IPS-NIHi7 (cell line): ENCODE measurements around the gene CTXN1.
"Not testable (repeated sequence)": the region's sequence is repeated elsewhere in the genome, so short reads cannot be mapped to it uniquely, and the experiment has no call there.

Experiments used
- DNase-seq: peaks from one replicate; pipeline ENCODE4 v3.0.0; 2012; ENCODE audit warnings: mixed read lengths; ENCODE audit errors: extremely low spot score

The CTXN1 gene

GRCh38 chr19:7900401-7900870 lies 25.5 kb downstream of the CTXN1 start:
- no peak for DNase-seq

- no peak for DNase-seq
Measured at GRCh38 chr19:7899751-7900378, 26.1 kb downstream of the CTXN1 start.

GRCh38 chr19:7898967-7899366 lies 27.0 kb downstream of the CTXN1 start:
- no peak for DNase-seq

GRCh38 chr19:7897292-7897691 lies 28.6 kb downstream of the CTXN1 start:
- no peak for DNase-seq

- no peak for DNase-seq
Measured at GRCh38 chr19:7895565-7895964, 30.4 kb downstream of the CTXN1 start.

- DNase-seq, result no peak
Measured at GRCh38 chr19:7894612-7895309, 31.2 kb downstream of the CTXN1 start.

GRCh38 chr19:7893362-7894101 lies 32.4 kb downstream of the CTXN1 start:
- DNase-seq, result not testable (repeated sequence)

- no peak for DNase-seq
Measured at GRCh38 chr19:7888826-7889217, 37.1 kb downstream of the CTXN1 start.

GRCh38 chr19:7888145-7888825 lies 37.6 kb downstream of the CTXN1 start, which contains the start of gene LRRC8E:
Gene LRRC8E (plus strand): TSS chr19:7888510. CDS start chr19:7895604, 7,094 bp downstream.
- peak; percentile 89 for DNase-seq

- no peak for DNase-seq
Measured at GRCh38 chr19:7887408-7888144, 38.4 kb downstream of the CTXN1 start.

GRCh38 chr19:7885818-7886217 lies 40.1 kb downstream of the CTXN1 start:
- no peak for DNase-seq

GRCh38 chr19:7883796-7884570 lies 42.0 kb downstream of the CTXN1 start:
- no peak for DNase-seq

GRCh38 chr19:7883105-7883504 lies 42.8 kb downstream of the CTXN1 start:
- no peak for DNase-seq

GRCh38 chr19:7881910-7882309 lies 44.0 kb downstream of the CTXN1 start:
- no peak for DNase-seq

GRCh38 chr19:7879836-7880235 lies 46.1 kb downstream of the CTXN1 start:
- no peak for DNase-seq

GRCh38 chr19:7879111-7879807 lies 46.7 kb downstream of the CTXN1 start:
- no peak for DNase-seq

GRCh38 chr19:7877249-7877836 lies 48.6 kb downstream of the CTXN1 start:
- DNase-seq, result no peak

- DNase-seq, result no peak
Measured at GRCh38 chr19:7874897-7875273, 51.0 kb downstream of the CTXN1 start.
